HG03280 (cell line): ENCODE measurements around the gene PDE8B.

Source experiments
- ATAC-seq: cut with Tn5 transposase; IDR thresholded peaks from one replicate; pipeline ENCODE4 v1.9.1; 2021; ENCODE audit warnings: mild to moderate bottlenecking, moderate library complexity; ENCODE audit not compliant: unreplicated experiment

PDE8B gene

DNA sequence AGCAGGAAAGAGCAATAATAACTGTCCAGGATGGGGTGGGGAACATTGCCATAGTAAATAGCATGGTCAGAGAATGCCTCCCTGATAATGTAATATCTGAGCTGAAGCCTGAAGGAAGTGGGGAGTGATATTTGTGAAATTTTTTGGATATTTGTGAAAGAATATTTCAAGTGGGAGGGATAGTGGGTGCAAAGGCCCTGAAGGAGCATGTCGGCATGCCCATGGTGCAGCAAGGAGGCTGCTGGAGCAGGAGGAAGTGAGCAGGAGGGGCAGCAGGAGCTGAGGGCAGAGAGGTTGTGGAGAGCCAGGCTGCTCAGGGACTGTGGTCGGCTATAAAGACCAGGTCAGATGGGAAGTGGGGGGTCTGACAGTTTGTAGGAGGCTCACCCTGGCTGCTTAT lies 21.1 kb upstream of the PDE8B start:
- ATAC-seq = no peak

DNA sequence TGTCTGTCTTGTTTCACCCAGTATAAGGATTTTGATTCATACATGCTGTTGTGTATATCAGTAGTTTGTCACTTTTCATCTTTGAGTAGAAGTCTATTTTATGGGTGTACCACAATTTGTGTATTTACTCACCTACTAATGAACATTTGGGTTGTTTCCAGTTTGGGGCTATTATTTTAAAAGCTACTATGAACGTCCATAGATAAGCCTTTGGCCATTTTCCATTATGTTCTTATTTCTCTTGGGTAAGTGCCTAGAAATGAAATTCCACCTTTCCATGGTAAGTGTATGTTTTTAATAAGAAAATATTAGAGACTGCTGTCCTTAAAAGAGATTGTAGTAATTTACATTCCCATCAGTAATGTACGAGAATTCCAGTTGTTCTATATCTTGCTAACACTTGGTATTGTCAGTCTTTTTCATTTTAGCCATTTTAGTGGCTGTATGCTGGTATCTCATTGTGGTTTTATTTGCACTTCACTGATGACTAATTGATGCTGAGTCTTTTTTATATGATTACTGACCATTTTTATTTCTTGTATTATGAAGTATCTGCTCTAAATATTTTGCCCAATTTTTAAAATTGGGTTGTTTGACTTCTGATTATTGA lies 17.9 kb upstream of the PDE8B start:
- no peak for ATAC-seq

DNA sequence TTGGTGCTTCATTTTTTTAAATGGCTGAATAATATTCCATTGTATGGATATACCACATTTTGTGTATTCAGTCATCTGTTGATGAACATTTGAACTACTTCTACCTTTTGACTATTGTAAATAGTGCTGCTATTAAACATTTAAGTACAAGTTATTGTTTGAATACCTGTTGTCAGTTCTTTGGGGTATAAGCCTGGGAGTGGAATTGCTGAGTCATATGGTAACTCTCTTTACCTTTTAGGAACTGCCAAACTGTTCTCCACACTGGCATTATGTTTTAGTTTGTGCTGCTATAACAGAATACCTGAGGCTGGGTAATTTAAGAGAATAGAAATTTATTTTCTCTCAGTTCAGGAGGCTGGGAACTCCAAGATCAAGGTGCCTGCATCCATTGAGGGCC lies 15.7 kb upstream of the PDE8B start:
- ATAC-seq = no peak

DNA sequence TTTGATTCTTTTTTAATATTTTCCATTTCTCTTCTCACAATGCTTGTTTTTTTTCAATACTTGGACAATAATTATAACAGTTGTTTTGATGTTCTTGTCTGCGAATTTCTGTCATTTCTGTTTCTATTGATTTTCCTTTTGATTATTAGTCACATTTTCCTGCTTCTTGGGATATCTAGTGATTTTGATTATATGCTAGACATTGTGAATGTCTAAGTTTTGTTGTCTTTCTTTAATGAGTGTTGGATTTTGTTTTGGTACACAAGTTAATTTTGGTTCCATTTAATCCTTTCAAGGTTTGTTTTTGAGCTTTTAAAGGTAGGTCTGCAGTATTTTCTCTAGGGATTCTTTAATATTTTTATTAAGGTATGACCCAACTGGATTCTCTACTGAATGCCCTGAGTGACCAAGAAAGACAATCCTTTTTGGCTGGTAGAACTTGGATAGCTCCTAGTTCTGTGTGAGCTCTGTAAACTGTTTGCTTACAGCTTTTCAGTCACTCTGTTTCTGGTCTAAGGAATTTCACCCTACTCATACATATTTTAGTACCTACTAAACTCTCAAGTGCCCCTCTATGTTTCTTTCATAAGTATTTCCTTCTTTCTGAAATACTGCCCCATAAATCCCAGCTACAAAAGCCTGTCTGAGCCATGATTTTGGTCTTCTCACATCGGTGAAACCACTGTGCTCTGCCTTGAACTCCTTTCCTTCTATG lies 12.5 kb upstream of the PDE8B start:
- ATAC-seq = no peak

DNA sequence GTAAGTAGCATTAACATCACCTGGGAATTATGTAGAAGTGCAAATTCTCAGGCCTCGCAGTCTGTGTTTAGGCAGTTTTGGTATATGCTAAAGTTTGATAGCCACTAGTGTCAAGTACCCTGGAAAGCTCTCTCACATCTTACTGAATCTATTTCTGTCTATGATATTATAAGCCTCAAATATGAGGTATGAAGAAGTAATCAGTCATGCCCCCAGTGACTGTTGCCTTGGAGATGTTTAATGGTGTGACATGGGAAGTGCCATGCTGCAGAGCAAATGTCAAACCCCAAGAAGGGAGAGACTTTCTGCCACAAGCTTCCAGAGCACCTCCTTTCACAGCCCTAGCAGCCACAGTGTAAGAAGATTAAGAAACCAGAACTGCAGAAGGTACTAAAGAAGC lies 9.8 kb upstream of the PDE8B start:
- ATAC-seq = no peak

DNA sequence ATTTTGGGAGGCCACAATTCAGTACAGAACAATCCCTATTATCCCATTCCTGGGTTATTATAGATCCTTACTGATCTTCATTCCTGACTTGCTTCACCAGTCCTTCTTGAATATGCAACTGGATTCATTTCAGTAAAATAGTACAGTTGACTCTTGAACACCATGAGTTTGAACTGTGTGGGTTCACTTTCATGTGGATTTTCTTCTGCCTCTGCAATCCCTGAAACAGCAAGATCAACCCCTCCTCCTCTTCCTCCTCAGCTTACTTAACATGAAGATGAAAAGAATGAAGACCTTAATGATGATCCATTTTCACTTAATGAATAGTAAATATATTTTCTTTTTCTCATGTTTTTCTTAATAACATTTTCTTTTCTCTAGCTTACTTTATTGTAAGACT lies 8.3 kb upstream of the PDE8B start:
- no peak for ATAC-seq

DNA sequence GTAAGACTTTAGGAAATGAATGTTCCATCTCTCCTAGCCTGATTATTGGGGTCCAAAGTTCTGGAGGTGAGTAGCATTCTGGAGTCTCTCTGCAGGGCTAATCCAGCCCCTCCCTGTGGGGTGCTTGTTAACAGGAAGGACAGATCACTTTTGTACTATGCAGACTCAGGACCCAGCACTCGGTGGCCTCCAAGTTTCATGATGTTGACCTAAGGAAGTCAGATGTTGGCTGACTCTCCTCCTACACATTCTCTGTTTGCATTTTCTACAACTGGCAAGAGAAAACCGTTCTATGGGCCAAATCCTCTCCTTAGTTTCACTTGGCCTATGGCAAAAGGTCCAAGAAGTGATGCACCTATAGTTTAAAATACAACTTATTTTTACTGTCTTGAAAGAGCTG lies 5.5 kb upstream of the PDE8B start:
- ATAC-seq = no peak

DNA sequence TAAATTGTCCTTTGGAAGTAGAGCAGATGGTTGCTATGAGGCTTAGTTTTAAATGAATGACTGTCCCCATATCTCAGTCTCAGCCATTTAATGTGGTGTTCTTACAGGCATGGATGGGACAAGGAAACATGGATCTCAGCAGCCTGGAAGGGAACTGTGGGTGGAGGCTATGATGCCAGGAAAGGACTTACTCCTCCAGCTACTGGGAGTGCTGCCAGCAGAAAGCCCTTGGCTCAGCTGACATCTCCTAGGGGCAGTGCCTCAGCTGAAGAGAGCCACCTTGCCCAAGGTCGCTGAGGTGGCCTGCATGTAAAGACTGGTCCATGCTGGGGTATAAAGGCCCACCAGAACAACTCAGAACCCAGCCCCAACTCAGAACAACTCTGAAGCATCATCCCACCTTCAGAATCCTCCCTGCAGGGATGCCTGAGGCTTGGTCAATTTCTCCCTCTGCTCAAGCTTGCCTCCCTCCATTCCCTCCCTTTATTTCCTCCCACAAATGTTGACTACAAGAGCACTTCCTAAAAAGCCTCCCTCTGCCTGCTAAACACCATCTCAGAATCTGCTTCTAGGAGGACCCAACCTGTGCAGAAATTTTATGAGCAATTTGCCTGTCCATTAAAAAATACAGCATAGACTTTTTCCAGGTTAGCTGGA lies 1.8 kb upstream of the PDE8B start:
- ATAC-seq = no peak

DNA sequence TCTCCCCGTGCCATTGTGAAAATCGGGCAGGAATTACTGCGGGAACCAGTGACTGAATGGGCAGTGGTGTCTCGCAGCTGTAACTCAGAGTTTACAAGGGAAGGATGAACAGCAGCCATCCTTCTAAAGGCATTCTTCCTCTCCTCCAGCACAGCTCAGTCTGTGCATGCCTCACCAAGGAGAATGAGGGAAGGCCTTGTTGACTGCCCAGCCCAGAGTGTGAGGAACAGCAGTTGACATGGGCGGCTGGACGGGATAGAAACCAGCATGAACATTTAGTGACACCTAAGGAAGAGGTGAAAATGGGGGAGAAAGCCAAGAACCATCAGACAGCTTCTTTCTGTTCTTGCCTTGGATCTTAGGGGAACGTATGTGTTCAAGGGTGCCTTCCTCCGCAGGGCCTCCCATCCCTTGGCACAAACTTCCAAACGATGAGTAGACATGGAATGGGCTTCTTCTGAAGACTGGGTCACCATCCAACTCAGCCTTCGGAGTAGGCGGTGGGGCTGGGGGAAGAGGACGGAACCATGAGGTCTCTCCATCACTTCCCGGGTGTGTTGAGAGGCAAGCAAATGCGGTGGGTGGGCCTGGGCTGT lies 887 bp upstream of the PDE8B start:
- no peak for ATAC-seq

DNA sequence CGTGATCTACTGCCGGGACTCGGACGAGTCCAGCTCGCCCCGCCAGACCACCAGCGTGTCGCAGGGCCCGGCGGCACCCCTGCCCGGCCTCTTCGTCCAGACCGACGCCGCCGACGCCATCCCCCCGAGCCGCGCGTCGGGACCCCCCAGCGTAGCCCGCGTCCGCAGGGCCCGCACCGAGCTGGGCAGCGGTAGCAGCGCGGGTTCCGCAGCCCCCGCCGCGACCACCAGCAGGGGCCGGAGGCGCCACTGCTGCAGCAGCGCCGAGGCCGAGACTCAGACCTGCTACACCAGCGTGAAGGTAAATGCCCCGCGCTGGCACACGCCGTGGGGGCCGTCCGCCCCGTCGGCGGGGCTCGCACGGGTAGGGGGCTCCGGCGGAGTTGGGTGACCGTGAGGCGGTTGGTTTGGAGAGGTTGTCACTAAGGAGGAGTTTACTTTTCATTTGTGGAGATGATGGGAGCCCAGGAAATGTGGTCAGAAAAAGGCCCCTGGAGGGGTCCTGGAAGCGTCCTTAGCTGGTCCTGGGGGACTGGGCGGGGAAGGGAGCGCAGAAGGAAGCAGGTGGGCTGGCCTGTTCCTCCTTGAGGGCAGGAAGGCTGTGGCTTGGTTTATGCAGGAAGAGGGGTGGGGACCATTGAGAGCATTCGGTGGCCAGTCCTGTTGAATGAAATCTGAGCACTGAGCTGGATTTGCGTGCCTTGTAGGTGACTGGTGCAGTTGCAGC lies 647 bp downstream of the PDE8B start:
- no peak for ATAC-seq

DNA sequence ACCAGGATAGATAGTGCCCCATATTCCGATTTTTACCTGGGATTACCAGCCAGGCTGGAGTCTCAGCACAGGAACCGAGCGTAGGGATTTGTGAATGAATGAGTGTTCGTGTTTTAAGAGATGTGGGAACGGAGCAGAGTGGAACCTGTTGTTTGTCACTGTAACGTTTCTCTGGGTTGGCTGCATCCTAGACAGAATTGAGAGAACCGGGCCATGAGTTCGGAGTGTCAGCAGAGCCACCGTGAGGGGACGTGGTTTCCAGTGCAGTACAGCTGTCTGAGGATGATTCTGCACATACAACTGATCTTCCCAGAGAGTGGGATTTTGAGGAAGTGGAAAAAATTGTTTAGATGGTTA lies 1.2 kb downstream of the PDE8B start:
- no peak for ATAC-seq

DNA sequence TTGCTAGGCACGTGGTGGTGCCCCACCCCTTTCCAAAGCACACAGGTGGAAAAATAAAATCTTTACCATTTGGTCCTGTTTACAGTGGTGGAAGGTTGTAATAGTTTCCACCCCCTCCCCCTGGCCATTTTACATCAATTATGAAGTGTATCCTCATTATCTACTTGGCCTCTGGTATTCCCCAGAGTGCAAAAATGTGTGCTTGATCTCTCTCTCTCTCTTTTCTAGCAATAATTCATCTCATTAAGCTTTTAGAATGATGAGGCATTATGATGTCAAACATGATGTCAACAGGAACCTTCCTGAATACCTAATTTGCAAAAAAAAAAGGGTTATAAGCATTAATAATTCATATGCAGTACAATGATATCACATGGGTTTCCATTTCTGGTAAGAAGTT lies 3.1 kb downstream of the PDE8B start:
- no peak for ATAC-seq

DNA sequence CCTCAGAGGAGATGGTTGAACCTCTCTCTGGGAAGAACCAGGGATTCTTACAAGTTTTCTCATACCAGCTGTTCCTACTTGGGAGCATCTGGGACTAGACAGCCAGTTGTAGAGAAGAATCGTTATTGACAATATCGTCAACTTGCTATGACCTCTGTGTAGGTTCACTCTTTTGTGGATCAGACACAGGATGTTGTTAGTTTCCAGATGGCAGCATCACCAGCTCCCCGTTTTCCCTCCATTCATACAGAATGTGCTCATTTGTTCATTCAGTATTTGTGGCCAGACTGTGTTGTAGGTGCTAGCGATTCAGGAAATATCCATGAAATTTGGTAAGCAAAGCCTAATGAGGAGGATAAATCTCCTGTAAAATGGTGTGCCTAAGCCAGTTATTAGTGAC lies 3.7 kb downstream of the PDE8B start:
- no peak for ATAC-seq

DNA sequence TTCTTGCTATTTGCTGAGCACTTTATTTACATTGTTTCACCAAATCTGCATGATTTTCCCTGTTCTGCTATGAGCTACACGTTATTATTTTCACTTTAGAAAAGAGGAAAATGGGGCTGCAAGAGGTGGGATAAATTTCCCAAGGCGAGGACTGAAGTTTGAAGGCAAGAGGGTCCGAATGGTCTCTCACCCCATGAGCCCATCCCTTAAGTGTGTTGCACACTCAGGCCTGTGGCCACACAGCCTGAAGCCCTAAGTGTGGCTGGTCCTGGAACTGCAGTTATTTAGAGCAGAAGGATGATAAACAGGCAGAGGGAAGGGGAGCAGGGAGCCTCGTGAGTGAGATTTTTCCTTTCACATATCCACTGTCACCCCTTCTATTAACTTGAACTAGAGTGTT lies 7.8 kb downstream of the PDE8B start:
- ATAC-seq = no peak

DNA sequence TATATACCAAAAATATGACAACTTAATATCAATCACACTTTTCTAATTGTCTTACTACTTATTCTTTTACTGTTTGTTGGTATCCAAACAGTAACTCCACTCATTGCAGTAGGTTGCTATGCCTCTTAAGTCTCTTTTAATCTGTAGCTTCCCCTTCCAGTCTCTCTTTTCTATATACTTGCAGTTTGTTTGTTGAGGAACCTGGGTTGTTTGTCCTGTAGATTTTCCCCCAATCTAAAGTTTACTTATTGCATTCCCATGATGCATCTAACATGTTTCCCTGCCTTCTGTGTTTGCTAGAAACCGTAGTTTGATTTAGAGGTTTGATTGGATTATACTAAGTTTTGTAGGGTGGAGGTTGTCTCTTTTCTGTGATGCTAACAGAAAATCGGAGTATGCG lies 10.6 kb downstream of the PDE8B start:
- no peak for ATAC-seq

DNA sequence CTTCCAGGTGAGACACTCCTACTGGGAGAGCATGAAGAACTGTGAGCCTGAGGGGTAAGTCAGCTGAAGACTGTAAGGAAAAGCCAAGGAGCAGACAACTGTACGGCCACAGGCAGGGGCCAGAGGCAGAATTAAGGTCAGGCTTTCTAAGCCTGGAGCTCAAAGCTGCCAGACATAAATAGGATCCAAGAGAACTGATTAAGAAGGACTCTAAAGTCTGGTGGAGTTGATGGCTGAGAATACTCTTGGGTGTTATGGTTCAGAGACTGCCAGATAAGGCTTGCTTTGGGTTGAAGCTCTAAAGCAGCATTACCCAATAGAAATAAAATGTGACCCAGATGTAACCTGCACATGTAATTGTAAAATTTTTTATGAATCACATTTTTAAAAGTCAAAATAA lies 12.2 kb downstream of the PDE8B start:
- ATAC-seq = no peak

DNA sequence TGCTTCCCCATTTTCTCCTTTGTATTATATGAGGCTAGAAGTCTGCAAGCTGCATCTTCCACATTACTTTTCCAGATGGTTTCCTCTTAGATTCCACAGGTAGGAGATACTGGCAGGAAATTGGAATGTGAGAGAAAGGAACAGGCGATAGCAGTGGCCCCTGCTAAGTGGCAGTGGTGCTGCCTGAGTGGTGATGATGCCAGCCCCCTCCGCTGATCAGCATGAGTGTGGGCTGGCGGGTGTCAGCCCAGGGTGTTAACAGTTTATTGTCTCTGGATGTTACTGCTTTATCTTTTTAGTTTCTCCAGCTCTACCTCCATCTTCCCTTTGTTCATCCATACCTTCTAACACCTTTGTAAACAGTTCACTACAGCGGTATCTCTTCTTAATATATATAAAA lies 13.2 kb downstream of the PDE8B start:
- no peak for ATAC-seq

DNA sequence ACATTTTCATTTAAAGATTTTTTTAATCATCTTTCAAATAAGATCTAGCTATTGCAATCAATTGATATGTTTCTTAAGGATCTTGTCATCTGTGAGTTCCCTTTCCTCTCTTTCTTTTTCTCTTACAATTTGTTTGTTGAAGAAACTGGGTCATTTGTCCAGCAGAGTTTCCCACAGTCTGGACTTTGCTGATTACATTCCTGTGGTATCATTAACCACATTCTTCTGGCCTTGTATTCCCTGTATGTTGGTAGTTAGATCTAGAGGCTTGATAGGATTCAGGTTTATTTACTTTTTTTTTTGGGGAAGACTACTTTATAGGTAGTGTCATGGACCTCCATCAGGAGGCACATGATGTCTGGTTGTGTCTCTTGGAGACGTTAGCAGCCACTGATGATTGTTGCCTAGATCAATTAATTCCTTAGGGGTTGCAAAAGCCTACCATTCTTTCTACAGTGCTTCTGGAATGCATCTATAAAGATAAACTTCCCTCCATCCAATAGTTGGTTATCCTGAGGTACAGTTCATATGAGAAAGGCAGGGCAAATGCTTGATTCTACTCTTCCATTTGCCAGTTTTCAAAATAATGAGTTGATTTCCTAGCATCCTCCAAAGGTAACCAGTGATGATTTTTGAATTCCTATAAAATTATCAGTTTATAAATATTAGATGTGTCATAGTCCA lies 14.3 kb downstream of the PDE8B start:
- ATAC-seq = no peak

DNA sequence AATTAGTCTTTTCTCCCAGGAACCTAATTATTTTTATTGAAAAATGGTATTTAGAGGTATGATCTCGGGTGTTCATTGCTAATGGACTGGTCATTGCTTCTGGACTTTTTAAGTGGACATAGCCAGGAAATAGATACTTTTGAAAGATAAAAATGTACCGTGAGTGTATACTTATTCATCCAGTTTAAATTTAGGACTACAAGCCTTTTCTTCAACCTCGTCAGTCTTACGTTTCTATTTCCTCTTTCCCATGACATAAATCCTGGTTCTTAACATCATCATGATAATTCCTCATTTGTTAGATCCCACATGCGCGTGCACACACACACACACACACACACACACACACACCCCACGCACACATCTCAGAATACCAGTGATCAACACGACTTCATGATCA lies 15.1 kb downstream of the PDE8B start:
- no peak for ATAC-seq

DNA sequence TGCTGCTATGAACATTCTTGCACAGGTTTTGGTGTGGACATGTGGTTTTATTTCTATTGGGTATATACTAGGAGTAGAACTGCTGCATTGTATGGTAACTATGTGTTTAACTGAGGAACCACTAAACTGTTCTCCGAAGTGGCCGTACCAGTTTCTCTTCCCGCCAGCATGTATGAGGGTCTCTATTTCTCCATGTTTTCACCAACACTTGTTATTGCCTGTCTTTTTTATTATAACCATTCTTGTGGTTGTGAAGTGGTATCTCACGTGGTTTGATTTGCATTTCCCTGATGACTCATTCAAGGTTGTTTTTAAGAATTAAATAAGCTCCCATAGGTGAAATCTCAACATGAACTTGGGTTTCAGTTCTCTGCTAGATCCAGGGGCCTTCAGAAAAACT lies 19.4 kb downstream of the PDE8B start:
- no peak for ATAC-seq
